Measurements from ENCODE around the gene TCEAL4.

DNA sequence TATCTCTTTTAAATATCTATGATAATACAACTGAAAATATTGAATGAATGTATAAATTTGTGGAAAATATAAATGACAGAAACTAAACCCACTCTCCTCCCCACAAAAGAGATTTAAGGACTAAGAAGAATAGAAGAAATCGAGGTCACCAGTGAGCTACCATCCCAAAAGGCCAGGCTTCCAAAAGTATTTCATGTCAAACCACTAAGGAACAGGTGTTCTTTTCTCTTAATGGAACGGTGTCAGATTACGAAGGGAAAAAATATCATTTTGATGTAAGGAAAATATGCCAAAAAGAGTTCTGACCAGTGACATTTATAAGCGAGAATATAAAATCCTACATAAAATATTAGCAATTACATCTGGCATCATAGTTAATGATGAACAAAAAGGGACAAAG, 13.6 kb upstream of the TCEAL4 start:
- TF ChIP-seq, protein P1, sequence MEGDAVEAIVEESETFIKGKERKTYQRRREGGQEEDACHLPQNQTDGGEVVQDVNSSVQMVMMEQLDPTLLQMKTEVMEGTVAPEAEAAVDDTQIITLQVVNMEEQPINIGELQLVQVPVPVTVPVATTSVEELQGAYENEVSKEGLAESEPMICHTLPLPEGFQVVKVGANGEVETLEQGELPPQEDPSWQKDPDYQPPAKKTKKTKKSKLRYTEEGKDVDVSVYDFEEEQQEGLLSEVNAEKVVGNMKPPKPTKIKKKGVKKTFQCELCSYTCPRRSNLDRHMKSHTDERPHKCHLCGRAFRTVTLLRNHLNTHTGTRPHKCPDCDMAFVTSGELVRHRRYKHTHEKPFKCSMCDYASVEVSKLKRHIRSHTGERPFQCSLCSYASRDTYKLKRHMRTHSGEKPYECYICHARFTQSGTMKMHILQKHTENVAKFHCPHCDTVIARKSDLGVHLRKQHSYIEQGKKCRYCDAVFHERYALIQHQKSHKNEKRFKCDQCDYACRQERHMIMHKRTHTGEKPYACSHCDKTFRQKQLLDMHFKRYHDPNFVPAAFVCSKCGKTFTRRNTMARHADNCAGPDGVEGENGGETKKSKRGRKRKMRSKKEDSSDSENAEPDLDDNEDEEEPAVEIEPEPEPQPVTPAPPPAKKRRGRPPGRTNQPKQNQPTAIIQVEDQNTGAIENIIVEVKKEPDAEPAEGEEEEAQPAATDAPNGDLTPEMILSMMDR (IDR thresholded peaks at IDR 0.05) = no peak
- TF ChIP-seq POLR2AphosphoS5 (IDR thresholded peaks at IDR 0.05) (no peak), POLR2A (IDR thresholded peaks at IDR 0.05) (no peak)
